ENCODE results near the gene SHISA9.

DNA sequence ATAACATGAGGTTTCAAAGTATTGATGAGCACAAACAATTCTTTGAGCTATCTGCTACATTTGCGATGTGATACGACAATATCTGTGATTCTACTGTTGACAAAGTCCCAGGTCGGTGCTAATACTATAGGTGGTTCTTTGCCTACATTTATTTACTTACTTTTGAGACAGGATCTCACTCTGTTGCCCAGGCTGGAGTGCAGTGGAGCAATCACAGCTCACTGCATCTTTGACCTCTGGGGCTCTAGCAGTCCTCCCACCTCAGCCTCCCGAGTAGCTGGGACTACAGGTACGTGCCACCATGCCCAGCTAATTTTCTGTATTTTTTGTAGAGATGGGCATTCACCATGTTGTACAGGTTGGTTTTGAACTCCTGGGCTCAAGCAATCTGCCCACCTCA, 343.4 kb downstream of the SHISA9 start:
- TF ChIP-seq, protein P1, sequence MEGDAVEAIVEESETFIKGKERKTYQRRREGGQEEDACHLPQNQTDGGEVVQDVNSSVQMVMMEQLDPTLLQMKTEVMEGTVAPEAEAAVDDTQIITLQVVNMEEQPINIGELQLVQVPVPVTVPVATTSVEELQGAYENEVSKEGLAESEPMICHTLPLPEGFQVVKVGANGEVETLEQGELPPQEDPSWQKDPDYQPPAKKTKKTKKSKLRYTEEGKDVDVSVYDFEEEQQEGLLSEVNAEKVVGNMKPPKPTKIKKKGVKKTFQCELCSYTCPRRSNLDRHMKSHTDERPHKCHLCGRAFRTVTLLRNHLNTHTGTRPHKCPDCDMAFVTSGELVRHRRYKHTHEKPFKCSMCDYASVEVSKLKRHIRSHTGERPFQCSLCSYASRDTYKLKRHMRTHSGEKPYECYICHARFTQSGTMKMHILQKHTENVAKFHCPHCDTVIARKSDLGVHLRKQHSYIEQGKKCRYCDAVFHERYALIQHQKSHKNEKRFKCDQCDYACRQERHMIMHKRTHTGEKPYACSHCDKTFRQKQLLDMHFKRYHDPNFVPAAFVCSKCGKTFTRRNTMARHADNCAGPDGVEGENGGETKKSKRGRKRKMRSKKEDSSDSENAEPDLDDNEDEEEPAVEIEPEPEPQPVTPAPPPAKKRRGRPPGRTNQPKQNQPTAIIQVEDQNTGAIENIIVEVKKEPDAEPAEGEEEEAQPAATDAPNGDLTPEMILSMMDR (IDR thresholded peaks at IDR 0.05 in 4 of 5, conservative IDR thresholded peaks at IDR 0.05 in 1 of 5): no peak
- no peak for TF ChIP-seq POLR2A (IDR thresholded peaks at IDR 0.05)
